GM12892 (cell line): ENCODE measurements around the gene VAV2.

ENCODE experiments used
- POLR2A ChIP-seq: IDR thresholded peaks from 2 replicates; pipeline ENCODE4 v1.6.1; 2011; ENCODE audit warnings: low read depth, low read length, control low read depth
- TAF1 ChIP-seq: IDR thresholded peaks from 2 replicates; pipeline ENCODE4 v1.6.1; 2011; ENCODE audit warnings: low read depth, mild to moderate bottlenecking, control low read depth, low read length, borderline replicate concordance

DNA sequence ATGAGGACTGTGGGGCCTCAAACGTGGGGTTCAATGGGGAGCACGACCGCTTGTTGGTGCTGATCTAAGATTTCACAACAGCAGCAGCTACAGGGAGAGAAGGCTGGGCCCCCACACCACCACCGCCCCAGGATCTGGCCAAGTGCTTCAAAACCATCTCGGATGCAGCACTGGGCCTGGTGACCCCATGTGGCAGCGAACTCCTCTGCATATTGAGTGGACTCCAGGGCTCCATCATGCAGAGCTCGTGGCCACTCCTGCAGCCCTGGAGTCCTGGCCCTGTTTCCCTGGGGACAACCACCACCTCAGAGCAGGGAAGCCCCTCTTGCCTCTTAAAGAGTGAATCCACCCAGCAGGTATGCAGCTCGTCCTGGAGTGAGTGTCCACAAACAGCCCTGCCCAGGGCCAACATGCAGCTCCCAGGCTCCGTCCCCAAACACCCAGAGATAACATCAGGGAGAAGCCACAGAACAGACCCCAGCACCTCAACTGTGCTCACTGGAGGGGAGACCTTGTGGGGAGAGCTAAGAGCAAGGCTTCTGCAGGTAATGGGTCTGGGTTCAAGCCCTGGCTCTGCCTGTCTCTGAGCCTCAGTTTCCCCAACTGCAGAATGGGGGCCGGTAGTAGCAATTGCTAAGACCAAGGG is 150.8 kb downstream of the VAV2 start:
- TF ChIP-seq POLR2A (no peak), TAF1 (no peak)
